ENCODE results near the gene SRRM2.

DNA sequence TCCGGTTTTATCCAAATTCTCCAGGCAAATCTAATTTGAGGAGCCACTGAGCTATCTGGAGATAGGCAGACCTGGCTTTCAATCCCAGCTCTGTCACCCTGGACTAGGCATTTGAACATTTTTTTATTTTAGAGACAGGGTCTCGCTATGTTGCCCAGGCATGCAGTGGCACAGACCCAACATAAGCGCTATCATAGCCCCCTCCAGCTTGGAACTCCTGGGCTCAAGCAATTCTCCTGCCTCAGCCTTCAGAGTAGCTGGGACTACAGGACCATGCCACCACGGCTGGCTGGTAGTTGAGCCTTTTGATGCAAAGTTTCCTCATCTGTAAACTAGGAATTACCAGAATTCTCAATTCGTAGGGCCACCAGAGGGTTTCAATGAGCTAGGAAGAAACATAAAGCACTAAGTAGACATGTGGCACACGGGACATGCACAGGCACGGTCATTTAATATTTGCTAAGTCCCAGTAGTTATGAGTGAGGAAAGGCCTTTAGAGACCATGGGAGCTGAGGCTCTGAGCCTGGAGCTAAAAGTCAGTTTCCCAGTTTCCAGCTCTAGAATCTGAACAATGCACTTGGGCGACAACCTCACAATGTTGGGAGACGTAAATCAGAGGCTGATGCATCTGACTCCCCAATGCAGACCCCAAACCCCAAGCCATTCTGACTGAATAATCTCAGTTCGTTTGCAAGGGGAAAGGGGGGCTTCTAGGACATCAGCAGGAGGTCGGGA is 23.5 kb downstream of the SRRM2 start:
- no peak for TF ChIP-seq CTCF (IDR thresholded peaks at IDR 0.05; ENCODE audit: insufficient read depth, low read depth, low read length)
- no peak for TF ChIP-seq EZH2 (IDR thresholded peaks at IDR 0.05; ENCODE audit: insufficient read depth, low read length)
